T-helper 2 cell treated with Interferon-gamma antibody and Interleukin-4, amounts not matched to agents 5 μg/mL and 100 μg/mL, for 36 hours (primary cell): ENCODE data around the gene CCNT1.
"Not testable (repeated sequence)": the region's sequence is repeated elsewhere in the genome, so short reads cannot be mapped to it uniquely, and the experiment has no call there.

Source experiments
- DNase-seq: peaks from one replicate; pipeline ENCODE4 v3.0.0; 2021; ENCODE audit warnings: low spot score
- H3K27ac Mint-ChIP-seq: one replicate; pipeline ENCODE4 v1.8.0; 2021; ENCODE audit warnings: mild to moderate bottlenecking, mixed read lengths
- H3K27me3 Mint-ChIP-seq: one replicate; pipeline ENCODE4 v1.8.0; 2021; ENCODE audit warnings: low read depth, mixed read lengths
- H3K36me3 Mint-ChIP-seq: one replicate; pipeline ENCODE4 v1.8.0; 2021; ENCODE audit warnings: low read depth, mixed read lengths
- H3K4me1 Mint-ChIP-seq: one replicate; pipeline ENCODE4 v1.8.0; 2021; ENCODE audit warnings: low read depth, mixed read lengths
- H3K4me3 Mint-ChIP-seq: one replicate; pipeline ENCODE4 v1.8.0; 2022; ENCODE audit warnings: mild to moderate bottlenecking, moderate library complexity, mixed read lengths
- H3K9me3 Mint-ChIP-seq: one replicate; pipeline ENCODE4 v1.8.0; 2021; ENCODE audit warnings: mixed read lengths

The CCNT1 gene

DNA sequence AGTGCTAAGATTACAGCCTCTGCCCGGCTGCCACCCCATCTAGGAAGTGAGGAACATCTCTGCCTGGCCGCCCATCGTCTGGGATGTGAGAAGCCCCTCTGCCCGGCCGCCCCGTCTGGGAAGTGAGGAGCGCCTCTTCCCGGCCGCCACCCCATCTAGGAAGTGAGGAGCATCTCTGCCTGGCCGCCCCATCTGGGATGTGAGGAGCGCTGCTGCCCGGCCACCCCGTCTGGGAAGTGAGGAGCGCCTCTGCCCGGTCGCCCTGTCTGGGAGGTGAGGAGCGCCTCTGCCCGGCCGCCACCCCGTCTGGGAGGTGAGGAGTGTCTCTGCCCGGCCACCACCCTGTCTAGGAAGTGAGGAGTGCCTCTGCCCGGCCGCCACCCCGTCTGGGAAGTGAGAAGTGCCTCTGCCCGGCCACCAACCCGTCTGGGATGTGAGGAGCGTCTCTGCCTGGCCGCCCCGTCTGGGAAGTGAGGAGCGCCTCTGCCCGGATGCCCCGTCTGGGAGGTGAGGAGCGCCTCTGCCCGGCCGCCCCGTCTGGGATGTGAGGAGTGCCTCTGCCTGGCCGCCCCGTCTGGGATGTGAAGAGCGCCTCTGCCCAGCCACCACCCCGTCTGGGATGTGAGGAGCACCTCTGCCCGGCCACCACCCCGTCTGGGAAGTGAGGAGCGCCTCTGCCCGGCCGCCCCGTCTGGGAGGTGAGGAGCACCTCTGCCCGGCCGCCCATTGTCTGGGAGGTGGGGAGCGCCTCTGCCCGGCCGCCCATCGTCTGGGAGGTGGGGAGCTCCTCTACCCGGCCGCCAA is 74.6 kb downstream of the CCNT1 start:
- H3K4me1 Mint-ChIP-seq, H3K4me3 Mint-ChIP-seq, H3K27ac Mint-ChIP-seq, DNase-seq, H3K9me3 Mint-ChIP-seq, H3K27me3 Mint-ChIP-seq: not testable (repeated sequence)
- peaks cover 36% of the 10 kb centered on the region for H3K36me3 Mint-ChIP-seq

DNA sequence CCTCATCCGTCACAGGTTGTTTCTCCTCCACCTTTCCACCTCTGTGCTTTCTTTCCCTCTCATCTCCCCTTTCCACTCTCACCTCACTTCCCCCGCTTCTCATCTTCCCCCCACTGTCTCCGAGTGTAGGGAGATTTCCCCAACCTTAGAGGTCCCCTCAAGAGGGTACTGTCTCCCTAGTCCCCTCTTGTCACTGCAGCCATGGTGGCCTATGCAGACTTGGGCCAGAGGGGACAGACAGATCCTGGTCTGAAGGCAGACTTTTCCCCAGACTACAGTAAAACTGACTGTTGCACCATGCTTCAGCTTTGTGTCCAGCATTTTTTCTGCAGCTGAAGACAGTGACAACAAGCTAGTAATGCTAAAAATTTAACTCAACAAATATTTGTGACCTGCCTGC is 75.7 kb downstream of the CCNT1 start:
- Mint-ChIP-seq H3K4me1 (no peaks in the 10 kb centered on the region), H3K4me3 (no peak overlapping the region), H3K36me3 (peaks cover 27% of the 10 kb centered on the region), H3K9me3 (no peaks in the 10 kb centered on the region), H3K27ac (no peak overlapping the region), H3K27me3 (no peaks in the 10 kb centered on the region)
- DNase-seq = no peak

DNA sequence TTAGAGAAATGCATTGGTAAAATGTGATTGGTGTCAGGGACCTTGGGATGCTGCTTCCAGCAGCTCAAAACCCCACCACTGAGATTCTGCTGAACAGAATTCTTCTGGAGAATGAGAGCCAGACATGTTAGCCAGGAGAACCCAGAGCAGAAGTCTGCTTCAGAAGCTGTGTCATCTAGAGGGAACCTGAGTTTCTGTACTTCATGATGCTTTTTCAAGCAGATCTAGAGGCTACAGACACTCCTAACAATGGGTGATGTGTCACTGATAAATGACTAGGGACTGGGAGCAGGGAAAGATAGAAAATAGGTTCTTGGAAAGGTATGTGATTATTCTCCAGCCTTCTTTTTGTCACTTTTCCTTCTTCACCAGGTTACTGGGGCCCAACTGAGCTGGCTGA is 76.1 kb downstream of the CCNT1 start:
- H3K4me1 Mint-ChIP-seq = no peaks in the 10 kb centered on the region

More for the DNA sequence above, 76.1 kb downstream of the CCNT1 start:
- Mint-ChIP-seq H3K36me3 (peaks cover 27% of the 10 kb centered on the region), H3K9me3 (no peaks in the 10 kb centered on the region), H3K27me3 (no peaks in the 10 kb centered on the region), H3K27ac (no peak overlapping the region), H3K4me3 (no peak overlapping the region)
- DNase-seq = no peak
